NCI-H1092 (cell line): ENCODE results near the gene SPRED3.
A peak's percentile ranks its signal among the peaks of the same experiment; 100 is the strongest.

ENCODE experiments used
- DNase-seq: peaks from one replicate; lab custom pipeline; 2025; lab: John Stamatoyannopoulos, UW

Gene SPRED3

DNA sequence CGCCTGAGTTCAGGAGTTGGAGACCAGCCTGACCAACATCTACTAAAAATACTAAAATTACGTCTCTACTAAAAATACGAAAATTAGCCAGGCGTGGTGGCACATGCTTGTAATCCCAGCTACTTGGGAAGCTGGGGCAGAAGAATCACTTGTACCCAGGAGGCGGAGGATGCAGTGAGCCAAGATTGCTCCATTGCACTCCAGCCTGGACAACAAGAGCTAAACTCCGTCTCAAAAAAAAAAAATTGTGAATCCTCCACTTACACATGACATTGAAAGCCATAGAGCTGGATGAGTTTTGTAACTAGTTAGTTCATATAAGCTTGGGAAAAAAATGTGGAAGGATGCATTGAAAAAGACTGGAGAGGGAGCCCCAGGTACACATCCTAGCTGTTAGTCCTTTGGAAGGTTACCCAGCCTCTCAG, 14.6 kb upstream of the SPRED3 start:
- DNase-seq: no peak

DNA sequence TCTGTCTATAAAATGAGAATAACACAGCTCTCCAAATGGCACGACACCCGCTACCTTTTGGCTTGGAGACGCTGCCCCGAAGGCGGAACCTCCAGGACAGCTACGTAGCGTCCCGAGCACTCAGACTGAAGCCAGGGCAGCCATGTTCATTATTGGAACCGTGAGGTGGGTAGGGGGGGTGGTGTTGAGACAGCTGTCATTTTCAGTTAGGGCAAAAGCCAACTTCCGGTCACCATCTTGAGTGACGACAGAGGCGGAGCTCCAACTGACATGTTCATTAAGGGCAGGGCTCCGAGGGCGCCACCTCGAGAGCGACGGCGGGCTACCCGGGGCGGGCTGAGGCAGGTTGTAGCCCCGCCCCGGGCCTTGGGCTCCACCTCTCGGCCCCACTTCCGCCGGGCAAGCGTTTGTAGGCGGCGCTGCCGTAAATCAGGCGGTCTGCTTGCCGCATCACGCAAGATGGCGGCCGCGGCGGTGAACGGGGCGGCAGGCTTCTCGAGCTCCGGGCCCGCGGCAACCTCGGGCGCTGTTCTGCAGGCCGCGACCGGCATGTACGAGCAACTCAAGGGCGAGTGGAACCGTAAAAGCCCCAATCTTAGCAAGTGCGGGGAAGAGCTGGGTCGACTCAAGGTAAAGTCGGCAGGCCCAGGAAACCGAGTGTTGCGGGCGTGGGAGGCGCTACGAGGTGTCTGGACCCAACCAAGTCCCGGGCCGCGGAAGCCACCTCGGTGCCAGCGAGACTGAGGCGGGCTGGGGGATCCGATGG, 14.0 kb upstream of the SPRED3 start, which contains the start of gene PSMD8:
Gene PSMD8, plus strand, starts transcription at position 240 of the 766 bp plus-strand sequence. Its CDS starts 31 bp downstream, at position 271.
- peak; percentile 96 for DNase-seq

DNA sequence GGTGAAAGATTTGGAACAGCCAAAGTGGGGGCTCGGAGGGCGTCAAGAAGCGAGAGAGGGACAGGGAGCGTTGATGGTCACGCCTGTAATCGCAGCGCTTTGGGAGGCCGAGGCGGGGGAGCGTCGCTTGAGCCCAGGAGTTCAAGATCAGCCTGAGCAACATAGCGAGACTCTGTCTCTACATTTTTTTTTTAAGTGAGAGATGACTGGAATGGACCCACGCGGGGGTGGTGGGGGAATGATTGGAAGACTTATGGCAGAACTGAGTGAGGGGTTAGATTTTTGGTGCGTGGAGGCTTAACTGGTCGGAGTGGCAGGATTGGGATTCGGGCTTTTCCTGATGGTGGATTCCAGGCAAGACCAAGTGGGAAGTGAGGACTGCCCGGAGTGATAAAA, 13.4 kb upstream of the SPRED3 start:
- DNase-seq: no peak

DNA sequence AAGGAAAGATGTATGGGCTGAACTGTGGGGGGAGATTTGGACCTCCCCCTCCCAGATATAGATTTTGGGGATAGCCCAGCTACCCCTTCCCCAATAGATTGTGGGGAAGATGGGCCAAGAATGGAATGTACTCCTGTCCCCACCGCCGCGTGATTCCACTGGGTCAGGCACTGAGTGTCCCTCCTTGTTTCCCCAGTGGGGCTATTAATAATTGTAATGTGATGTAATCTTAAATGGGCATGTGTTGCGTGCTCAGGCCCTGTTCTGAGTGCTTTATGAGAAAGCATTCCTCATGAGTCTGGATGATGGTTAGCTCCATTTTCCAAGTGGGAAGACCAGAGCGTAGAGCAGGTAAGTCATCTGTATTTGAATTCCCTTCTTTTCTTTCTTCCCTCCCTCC, 12.7 kb upstream of the SPRED3 start:
- DNase-seq: no peak

DNA sequence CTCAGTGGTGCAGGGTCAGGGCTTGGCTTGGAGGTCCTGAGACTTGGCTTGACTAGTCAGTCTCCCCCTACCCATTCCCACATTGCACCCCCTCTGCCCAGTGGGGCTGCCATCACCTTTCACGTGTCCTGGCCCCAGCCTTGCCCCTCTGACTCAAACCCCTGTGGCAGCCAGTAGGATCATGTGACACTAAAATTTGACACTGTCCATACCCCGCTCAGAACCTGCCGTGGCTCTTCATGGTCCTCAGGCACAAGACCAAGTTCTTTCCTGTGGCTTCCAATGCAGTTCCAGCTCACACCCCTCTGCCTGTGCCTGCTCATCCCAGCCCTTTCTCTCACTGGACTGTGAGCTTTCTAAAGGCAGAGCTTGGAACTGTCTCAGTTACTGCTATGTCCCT, 11.9 kb upstream of the SPRED3 start:
- DNase-seq: no peak

DNA sequence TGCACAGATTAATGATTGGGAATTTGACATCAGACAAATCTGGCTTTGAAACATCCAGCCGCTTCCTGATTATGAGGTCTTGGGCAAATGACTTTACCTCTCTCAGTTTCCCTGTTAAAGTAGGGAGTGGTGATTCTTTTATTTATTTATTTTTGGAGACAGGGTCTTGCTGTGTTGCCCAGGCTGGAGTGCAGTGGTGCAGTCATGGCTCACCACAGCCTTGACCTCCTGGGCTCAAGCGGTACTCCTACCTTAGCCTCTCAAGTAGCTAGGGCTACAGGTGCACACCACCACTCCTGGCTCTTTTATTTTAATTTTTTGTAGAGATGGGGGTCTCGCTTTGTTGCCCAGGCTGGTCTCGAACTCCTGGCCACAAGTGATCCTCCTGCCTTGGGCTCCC, 11.4 kb upstream of the SPRED3 start:
- DNase-seq: no peak

GRCh38 chr19:38378866-38379265, 9.6 kb upstream of the SPRED3 start:
- no peak for DNase-seq

GRCh38 chr19:38381138-38381537, 7.4 kb upstream of the SPRED3 start:
- no peak for DNase-seq

DNA sequence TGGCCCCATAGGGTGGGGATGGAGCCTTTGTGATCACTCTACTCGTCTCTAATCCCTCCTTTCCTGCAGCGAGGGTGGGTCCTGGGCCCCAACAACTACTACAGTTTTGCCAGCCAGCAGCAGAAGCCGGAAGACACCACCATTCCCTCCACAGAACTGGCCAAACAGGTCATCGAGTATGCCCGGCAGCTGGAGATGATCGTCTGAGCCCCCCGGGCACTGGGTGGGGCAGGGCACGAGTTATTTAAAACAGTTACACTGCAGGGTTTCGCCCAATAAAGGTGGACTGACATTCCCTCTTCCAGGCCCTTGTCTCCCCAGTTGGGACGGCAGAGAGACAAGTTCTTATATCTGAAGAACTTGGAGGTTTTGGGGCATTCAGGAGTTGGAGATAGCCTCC, 5.3 kb upstream of the SPRED3 start:
- no peak for DNase-seq

DNA sequence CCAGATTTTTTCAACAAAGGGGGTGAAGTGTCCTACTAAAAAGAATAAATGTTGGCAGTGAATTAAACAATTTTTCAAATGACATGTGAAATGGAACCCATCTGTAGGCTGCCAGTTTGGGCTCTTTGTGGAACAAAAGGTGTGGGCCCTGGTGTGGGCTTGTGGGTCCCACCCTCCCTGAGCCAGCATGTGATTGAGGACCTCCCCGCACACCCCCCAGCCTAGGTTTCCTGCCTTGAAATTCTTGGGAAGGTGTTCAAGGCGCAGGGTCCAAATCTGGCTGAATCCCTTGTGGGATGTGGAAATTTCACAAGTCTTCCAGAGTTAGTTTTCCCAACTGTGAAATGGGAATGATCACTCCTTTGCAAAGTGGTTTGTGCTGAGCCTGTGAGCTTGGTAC, 4.8 kb upstream of the SPRED3 start:
- DNase-seq: no peak

- no peak for DNase-seq
Observed at GRCh38 chr19:38384209-38385027, 4.1 kb upstream of the SPRED3 start.

- DNase-seq: no peak
Observed at GRCh38 chr19:38385057-38385803, 3.3 kb upstream of the SPRED3 start.

- no peak for DNase-seq
Observed at GRCh38 chr19:38385804-38386257, 2.7 kb upstream of the SPRED3 start.

- DNase-seq: no peak
Observed at GRCh38 chr19:38386300-38386970, 2.1 kb upstream of the SPRED3 start.

DNA sequence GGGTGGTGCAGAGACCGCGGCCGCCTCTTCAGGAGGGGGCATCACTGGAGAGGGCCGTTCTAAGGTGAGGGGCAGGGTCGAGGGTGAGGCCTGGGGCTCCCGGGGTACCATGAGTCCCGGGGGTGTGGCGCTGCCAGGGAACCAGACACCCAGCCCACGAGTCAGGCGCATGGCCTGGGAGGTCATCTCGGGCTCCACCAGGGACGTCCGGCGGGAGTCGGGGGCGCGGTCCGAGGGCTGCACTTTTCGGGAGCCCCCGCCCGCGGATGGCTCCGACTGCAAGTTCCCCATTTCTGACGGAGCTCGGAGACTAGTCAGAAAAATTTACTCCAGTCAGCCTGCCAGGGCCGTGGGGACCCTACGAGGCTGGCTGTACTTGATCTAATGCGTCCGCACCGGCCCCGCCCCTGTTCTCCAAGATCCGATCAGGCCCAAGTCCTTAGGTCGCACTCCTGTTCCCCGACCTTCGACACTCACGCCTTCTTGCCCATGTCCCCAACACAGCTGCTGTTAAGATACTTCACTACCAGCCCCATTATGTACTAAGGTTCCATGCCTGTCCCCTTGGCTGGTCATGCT, 1.4 kb upstream of the SPRED3 start:
- no peak for DNase-seq

DNA sequence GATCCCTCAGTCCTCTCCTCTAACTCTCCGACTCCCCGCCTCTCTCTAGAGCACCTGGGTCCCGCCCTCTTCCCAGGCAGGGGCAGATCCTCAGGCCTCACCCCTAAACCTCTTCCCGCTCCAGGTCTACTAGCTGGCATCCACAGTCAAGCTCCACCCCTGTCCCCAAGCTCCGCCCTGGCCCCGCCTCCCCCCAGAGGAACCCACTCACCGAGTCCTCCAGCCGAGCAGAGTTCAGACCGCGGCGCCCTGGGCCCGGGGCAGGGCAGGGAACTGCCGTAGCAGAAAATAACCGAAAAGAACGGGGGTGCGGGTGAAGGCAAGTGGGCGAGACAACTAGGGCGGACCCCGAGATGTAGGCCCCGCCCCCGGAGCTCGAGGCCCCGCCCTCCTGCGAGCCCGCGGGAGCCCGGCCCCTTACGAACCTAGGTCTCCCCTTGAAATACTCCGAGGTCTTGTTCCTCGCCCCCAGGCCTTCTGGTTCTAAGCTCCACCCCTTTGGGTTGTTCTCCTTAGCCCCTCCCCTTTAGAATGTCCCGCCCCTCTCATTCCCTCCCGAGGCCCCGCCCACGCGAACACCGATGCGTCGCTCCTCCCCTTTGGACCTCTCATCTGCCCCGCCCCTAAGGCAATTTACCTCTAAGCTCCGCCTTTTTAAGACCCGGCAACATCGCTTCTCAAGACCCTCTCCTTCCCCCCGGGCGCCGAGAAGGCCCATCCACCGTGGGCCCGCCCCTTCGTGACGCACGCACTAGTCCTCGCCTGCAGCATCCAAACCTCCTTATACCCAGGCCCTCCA, 748 bp upstream of the SPRED3 start, which contains the start of gene GGN:
Gene GGN, minus strand, starts transcription at position 485 of the 799 bp plus-strand sequence. CDS start 773 bp downstream, outside the sequence.
- peak; percentile 56 for DNase-seq

DNA sequence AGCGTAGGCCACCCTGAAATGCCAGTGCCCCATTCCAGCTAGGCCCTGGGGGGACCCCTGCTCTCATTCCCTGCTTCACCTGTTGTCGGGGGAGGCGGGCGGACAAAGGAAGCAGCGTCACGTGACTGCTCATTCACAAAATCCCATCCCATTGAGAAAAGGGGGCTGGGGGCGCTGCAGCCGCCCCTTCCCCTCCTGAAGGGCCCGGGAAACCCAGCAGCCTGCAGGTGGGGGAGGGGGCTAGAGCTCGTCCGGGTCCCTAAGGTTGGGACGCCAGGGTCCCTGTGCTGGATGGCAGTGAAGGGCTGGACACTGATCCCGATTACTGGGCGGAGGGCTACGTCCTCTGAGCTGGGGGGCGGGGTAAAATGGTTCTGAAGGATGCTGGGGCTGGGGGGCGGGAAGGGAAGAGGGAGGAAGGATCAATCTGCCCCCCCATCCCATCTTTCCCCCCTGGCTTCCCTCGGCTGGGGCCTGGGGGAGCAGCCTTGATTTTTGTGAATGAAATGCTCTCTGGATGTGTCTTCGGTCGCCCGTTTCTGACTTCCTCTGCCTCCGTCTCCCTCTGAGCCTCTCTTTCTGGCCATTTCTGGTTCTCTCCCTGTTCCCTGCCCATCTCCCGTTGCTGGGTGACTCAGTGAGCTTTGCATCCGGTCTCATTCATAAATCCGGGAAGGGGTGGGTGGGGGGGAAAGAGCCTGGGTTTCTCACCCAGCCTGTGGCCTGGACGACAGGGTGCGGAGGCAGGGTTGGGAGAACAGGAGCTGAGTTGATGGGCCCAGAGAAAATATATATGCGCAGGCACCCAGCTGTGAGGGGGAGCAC, 816 bp downstream of the SPRED3 start:
- DNase-seq: no peak

DNA sequence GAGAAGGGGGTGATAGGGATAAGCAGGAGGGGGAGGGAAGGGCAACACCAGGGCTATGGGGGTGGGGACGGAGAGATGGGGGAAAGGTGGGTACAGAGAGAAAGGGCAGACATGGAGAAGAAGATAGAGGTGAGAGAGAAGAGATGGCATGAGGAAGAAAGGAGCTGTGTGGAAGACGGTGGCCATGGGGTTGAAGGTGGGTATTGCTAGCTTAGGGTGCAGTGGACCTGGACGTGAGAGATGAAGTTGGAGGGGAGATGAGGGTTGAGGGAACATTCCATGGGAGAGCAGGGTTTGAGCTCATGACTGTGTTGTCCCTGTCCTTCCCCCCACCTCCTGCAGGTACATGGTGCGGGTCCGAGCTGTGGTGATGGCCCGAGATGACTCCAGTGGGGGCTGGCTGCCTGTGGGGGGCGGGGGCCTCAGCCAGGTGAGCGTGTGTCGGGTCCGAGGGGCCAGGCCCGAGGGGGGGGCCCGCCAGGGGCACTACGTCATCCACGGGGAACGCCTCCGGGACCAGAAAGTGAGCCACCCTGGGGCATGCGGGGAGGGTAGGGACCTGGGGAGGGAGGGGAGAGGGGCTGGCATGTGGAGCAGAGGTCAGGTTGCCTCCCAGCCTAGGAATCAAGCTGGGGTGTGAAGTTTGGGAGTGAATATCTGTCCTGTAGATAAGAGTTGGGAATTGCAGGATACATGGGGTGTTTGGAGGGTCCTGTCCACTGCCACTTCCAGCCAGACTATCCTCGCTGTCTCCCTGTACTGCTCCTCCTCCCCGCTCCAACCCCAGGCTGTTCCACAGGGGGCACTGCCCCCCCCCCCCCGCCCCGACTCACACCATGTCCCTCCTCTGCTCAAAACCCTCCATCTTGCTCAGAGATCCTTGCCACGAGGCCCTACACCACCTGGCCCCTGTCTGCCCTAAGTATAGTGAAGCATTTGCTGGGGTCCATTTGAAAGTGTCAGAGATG, 1.7 kb downstream of the SPRED3 start:
- no peak for DNase-seq
